Measurements from ENCODE around the gene TBPL2. TPM values are rescaled to one million over a fixed set of nuclear protein-coding genes. Genes with fewer than 3 reads are reported as not detected.

The TBPL2 gene
- total RNA-seq, 2 experiments from 2014 or later = not detected

Other genes starting within 250 kb of the TBPL2 start
- 100 to 1,000 TPM in 1 of 2 experiments, 10 to 100 TPM in 1; 98.8 to 116 TPM for gene DLGAP5, start 249.0 kb downstream of the TBPL2 start, total RNA-seq
- 10 to 100 TPM; 18.6 to 22.1 TPM for gene FBXO34, start 169.2 kb downstream of the TBPL2 start, total RNA-seq
- 1 to 10 TPM; 4.3 to 4.8 TPM for gene ATG14, start 28.8 kb downstream of the TBPL2 start, total RNA-seq
- 10 to 100 TPM; 85.1 to 92.3 TPM for gene KTN1, start 139.6 kb upstream of the TBPL2 start, total RNA-seq